Large intestine (tissue), 3 donors: ENCODE results near the gene CHRNA1. TPM values are rescaled to one million over a fixed set of nuclear protein-coding genes. Genes with fewer than 3 reads are reported as not detected.

Source experiments
- DNase-seq, 2 donors: peaks; one replicate each; pipeline versions ENCODE4 v3.0.0 to v3.0.0-alpha.2; 2013
- H3K27ac ChIP-seq: one replicate; pipeline ENCODE4 v1.5.1; 2013; ENCODE audit warnings: low read length
- H3K27me3 ChIP-seq: 2 replicates; pipeline ENCODE4 v1.6.1; 2013; ENCODE audit warnings: low read length; ENCODE audit not compliant: control insufficient read depth, insufficient read depth
- H3K36me3 ChIP-seq: 2 replicates; pipeline ENCODE4 v1.6.1; 2013; ENCODE audit warnings: low read length; ENCODE audit not compliant: control insufficient read depth, insufficient read depth
- H3K4me1 ChIP-seq: one replicate; pipeline ENCODE4 v1.6.1; 2013; ENCODE audit warnings: low read length; ENCODE audit not compliant: control insufficient read depth, insufficient read depth
- H3K4me3 ChIP-seq: one replicate; pipeline ENCODE4 v1.5.1; 2013; ENCODE audit warnings: low read length
- H3K9me3 ChIP-seq: one replicate; pipeline ENCODE4 v1.6.1; 2013; ENCODE audit warnings: mild to moderate bottlenecking, low read depth, low read length, moderate library complexity; ENCODE audit not compliant: control insufficient read depth
- WGBS: methylation state at CpG from one replicate; pipeline ENCODE4 v1.1.5; 2013; ENCODE audit warnings: low lambda C conversion rate; ENCODE audit not compliant: insufficient coverage; 5-methylcytosine and 5-hydroxymethylcytosine counted together
- polyA plus RNA-seq: library from polyadenylated mRNA; unstranded; fragments of 120-200 nt; gene quantifications from one replicate; pipeline ENCODE4 v1.2.1, GENCODE V29; 2013

The CHRNA1 gene
- polyA plus RNA-seq, 1 donor = 0.57 TPM

DNA sequence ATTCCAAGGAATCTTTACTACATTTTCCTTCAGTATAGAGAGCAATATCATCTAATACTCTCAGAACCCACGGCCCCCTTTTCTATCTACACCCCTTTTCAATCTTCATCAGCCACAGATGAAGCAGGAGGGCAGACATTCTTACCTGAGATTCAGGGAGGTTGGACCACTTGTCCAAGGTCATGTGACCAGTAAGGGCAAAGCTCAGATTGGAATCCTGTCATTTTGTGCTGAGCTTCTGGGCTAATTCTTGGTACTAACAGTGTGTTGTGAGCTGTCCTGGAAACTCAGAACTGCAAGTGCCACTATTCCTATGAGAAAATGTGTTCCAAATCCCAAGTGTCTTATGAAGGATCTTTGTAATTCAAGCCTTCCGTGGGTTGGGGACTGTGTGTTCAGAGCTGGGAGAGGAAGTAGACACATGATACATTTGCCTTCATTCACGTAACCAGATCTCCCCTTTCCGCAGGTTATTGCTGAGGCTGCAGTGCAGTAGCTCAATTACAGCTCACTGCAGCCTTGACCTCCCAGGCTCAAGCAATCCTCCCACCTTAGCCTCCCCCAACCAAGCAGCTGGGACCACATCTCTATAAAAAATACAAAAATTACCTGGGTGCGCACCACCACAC lies 3.3 kb downstream of the CHRNA1 start:
- H3K4me3 ChIP-seq = no peak overlapping the region
- DNase-seq = peak in 1 of 2 donors; percentile 22
- no peaks in the 10 kb centered on the region for H3K27me3 ChIP-seq
- no peaks in the 10 kb centered on the region for H3K9me3 ChIP-seq
- H3K27ac ChIP-seq = no peak overlapping the region
- H3K4me1 ChIP-seq = no peaks in the 10 kb centered on the region
- no CpG with 5 or more reads among the region's 5 CpGs for WGBS
- H3K36me3 ChIP-seq = no peaks in the 10 kb centered on the region

- peak; percentile 70 to 86 for DNase-seq
- Histone ChIP-seq H3K27me3 (no peaks in the 10 kb centered on the region), H3K4me3 (no peak overlapping the region), H3K9me3 (no peaks in the 10 kb centered on the region), H3K27ac (peak overlapping the region; percentile 12), H3K36me3 (no peaks in the 10 kb centered on the region), H3K4me1 (no peaks in the 10 kb centered on the region)
- WGBS = no CpG with 5 or more reads among the region's 11 CpGs
Measured at GRCh38 chr2:174759381-174760065, 4.7 kb downstream of the CHRNA1 start.

GRCh38 chr2:174756743-174757142 lies 7.5 kb downstream of the CHRNA1 start:
- Histone ChIP-seq H3K27ac (no peak overlapping the region), H3K9me3 (no peaks in the 10 kb centered on the region), H3K4me1 (no peaks in the 10 kb centered on the region), H3K4me3 (no peak overlapping the region), H3K27me3 (no peaks in the 10 kb centered on the region), H3K36me3 (no peaks in the 10 kb centered on the region)
- 88% methylated on average over 4 of the region's 10 CpGs for WGBS
- DNase-seq = no peak

GRCh38 chr2:174753038-174753633 lies 11.1 kb downstream of the CHRNA1 start:
- Histone ChIP-seq H3K4me3 (no peak overlapping the region), H3K27ac (no peak overlapping the region), H3K27me3 (no peaks in the 10 kb centered on the region), H3K36me3 (no peaks in the 10 kb centered on the region), H3K9me3 (no peaks in the 10 kb centered on the region), H3K4me1 (no peaks in the 10 kb centered on the region)
- DNase-seq = no peak
- no CpG with 5 or more reads among the region's 13 CpGs for WGBS

DNA sequence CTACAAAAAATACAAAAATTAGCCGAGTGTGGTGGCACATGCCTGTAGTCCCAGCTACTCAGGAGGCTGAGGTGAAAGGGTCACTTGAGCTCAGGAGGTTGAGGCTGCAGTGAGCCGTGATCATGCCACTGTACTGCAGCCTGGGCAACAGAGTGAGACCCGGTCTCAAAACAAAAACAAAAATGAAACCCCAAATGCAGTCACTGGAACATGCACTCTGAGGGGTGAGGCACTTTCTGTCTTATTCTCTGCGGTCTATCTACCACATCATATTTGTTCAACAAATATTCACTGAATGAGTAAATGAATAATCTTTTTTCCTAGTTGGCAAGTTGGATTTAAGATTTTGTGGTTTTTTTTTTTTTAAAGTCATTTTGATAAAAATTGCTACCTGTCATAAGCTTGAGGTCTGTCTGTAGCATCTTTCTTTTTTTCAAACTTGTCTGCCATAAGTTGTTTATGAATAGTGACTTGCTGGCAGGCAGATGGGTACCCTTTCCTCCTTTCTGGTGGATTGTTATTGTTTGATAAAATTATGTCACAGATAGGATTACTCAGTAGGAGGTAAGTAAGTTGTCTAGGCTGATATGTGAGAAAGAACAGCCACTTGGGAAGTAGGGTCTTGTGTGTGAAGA lies 11.8 kb downstream of the CHRNA1 start:
- no peaks in the 10 kb centered on the region for H3K27me3 ChIP-seq
- H3K36me3 ChIP-seq = no peaks in the 10 kb centered on the region
- H3K4me3 ChIP-seq = no peak overlapping the region
- no CpG with 5 or more reads among the region's 4 CpGs for WGBS
- H3K27ac ChIP-seq = no peak overlapping the region
- no peaks in the 10 kb centered on the region for H3K4me1 ChIP-seq
- no peak for DNase-seq
- no peaks in the 10 kb centered on the region for H3K9me3 ChIP-seq

DNA sequence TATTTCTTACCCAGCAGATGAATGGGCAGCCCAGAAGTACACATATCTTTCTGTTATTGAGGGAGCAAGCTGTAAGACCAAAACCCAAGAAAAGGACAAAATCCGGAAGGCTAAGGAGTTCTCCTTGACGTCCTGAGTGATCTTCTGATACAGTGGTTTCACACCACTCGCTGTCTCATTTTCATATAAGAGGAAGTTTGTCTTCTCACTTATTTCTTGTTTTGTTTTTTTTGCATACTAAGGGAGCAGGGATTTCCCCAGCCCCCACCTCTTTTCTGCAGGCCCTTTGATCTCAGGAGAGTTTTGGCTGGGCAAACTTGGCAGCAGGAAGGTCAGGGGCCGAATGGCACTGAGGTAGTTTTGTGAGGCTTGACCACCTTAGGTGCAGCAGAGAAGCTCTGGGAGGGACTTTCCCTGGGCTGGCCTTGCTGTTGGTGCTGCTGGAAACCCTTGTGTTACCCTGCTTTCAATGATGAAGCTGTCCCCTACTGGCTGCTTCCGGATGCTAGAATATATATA lies 13.3 kb downstream of the CHRNA1 start:
- no peaks in the 10 kb centered on the region for H3K9me3 ChIP-seq
- H3K27me3 ChIP-seq = peaks cover under 1% of the 10 kb centered on the region
- no peaks in the 10 kb centered on the region for H3K4me1 ChIP-seq
- no peak for DNase-seq
- 80% methylated on average over 2 of the region's 5 CpGs for WGBS
- H3K27ac ChIP-seq = no peak overlapping the region
- no peak overlapping the region for H3K4me3 ChIP-seq
- no peaks in the 10 kb centered on the region for H3K36me3 ChIP-seq

DNA sequence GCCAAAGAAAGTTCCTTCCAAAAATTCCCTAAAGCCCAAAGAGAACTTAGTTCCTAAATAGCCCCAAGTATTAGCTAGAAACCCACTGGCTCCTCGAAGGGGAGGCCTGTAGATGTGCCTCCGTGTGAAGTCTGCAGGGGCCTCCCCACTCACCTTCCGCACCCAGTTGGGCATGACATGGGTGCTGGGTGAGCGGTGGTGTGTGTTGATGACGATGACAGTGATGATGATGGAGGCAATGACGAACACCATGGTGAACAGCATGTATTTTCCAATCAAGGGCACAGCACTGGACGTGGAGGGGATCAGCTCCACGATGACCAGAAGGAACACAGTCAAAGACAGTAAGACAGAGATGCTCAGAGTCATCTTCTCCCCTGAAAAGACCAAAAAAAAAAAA lies 14.5 kb downstream of the CHRNA1 start:
- Histone ChIP-seq H3K4me1 (no peaks in the 10 kb centered on the region), H3K27me3 (peaks cover 2% of the 10 kb centered on the region), H3K36me3 (no peaks in the 10 kb centered on the region), H3K4me3 (no peak overlapping the region), H3K27ac (no peak overlapping the region), H3K9me3 (no peaks in the 10 kb centered on the region)
- no peak for DNase-seq
- 100% methylated on average over 2 of the region's 8 CpGs for WGBS

GRCh38 chr2:174748948-174749347 lies 15.3 kb downstream of the CHRNA1 start:
- peak; percentile 40 to 47 for DNase-seq
- no peaks in the 10 kb centered on the region for H3K4me1 ChIP-seq
- H3K36me3 ChIP-seq = no peaks in the 10 kb centered on the region
- no peak overlapping the region for H3K27ac ChIP-seq
- no peaks in the 10 kb centered on the region for H3K9me3 ChIP-seq
- peaks cover 2% of the 10 kb centered on the region for H3K27me3 ChIP-seq
- WGBS = no CpG with 5 or more reads among the region's 4 CpGs
- H3K4me3 ChIP-seq = no peak overlapping the region

DNA sequence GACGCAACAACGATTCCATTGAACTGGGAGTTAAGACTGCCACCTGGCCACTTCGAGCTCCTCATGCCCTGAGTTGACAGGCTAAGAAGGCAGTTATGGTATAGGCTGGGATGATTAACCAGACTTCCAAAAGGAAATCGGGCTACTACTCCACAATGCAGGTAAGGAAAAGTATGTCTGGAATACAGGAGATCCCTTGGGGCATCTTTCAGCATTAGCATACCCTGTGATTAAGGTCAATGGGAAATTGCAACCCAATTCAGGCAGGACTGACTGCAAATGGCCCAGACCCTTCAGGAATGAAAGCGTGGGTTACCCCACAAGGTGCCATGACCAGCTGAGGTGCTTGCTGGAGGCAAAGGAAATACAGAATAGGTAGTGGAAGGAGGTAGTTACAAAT lies 19.1 kb downstream of the CHRNA1 start:
- no peak for DNase-seq
- H3K4me3 ChIP-seq = no peak overlapping the region
- H3K27me3 ChIP-seq = peaks cover 4% of the 10 kb centered on the region
- H3K27ac ChIP-seq = no peak overlapping the region
- H3K36me3 ChIP-seq = no peaks in the 10 kb centered on the region
- no peaks in the 10 kb centered on the region for H3K9me3 ChIP-seq
- no CpG with 5 or more reads among the region's 5 CpGs for WGBS
- no peaks in the 10 kb centered on the region for H3K4me1 ChIP-seq

DNA sequence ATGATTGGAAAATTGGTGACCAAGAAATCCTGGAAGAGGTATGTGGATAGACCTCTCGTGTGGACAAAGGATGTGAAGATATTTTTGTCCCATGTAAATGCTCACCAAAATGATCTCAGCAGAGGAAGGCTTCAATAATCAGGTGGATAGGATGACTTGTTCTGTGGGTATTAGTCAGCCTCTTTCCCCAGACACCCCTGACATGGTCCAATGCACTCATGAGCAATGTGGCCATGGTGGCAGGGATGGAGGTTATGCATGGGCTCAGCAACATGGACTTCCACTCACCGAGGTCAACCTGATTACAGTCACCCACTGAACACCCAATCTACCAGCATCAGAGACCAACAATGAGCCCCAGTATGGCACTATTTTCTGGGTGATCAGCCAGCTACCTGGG lies 20.2 kb downstream of the CHRNA1 start:
- no peaks in the 10 kb centered on the region for H3K9me3 ChIP-seq
- no peak overlapping the region for H3K27ac ChIP-seq
- H3K36me3 ChIP-seq = no peaks in the 10 kb centered on the region
- H3K4me3 ChIP-seq = no peak overlapping the region
- peaks cover 4% of the 10 kb centered on the region for H3K27me3 ChIP-seq
- no peak for DNase-seq
- no CpG with 5 or more reads among the region's 2 CpGs for WGBS
- no peaks in the 10 kb centered on the region for H3K4me1 ChIP-seq
